GM13976 (cell line): ENCODE results near the gene ROPN1L.

Experiments used
- DNase-seq: peaks from one replicate; pipeline ENCODE4 v3.0.0; 2012; ENCODE audit warnings: low spot score
- CTCF ChIP-seq: IDR thresholded peaks from 2 replicates; pipeline ENCODE4 v1.5.1; 2012; ENCODE audit warnings: borderline replicate concordance, mild to moderate bottlenecking; ENCODE audit not compliant: insufficient read depth; ENCODE audit errors: extremely low read depth, missing control alignments, control extremely low read depth
- in situ Hi-C: fragments of 300-500 bp; cut with MboI; formaldehyde crosslinking; loops from one replicate; pipeline ENCODE4 v1.12.0; 2022; ENCODE audit warnings: low sequenced_read_pairs, mixed read lengths, inconsistent platforms; ENCODE audit not compliant: unreplicated experiment

ROPN1L gene

GRCh38 chr5:10427201-10427600, 14.5 kb upstream of the ROPN1L start:
- no peak for DNase-seq
- no peak for TF ChIP-seq CTCF
- in situ Hi-C loops, result no loop called here

- TF ChIP-seq CTCF, result no peak
- no peak for DNase-seq
- in situ Hi-C loops, result no loop called here
Measured at GRCh38 chr5:10427978-10428377, 13.7 kb upstream of the ROPN1L start.

- in situ Hi-C loops, result no loop called here
- DNase-seq, result no peak
- TF ChIP-seq CTCF, result no peak
Measured at GRCh38 chr5:10431415-10431814, 10.3 kb upstream of the ROPN1L start.

- no peak for TF ChIP-seq CTCF
- no peak for DNase-seq
- in situ Hi-C loops, result no loop called here
Measured at GRCh38 chr5:10432059-10433008, 9.3 kb upstream of the ROPN1L start.

- in situ Hi-C loops, result no loop called here
- no peak for DNase-seq
- no peak for TF ChIP-seq CTCF
Measured at GRCh38 chr5:10434392-10434791, 7.3 kb upstream of the ROPN1L start.

GRCh38 chr5:10438301-10438700, 3.4 kb upstream of the ROPN1L start:
- in situ Hi-C loops, result no loop called here

More at GRCh38 chr5:10438301-10438700, 3.4 kb upstream of the ROPN1L start:
- DNase-seq, result no peak
- no peak for TF ChIP-seq CTCF
